MM.1S (cell line): ENCODE data around the gene HES2.
"Not testable (repeated sequence)": the region's sequence is repeated elsewhere in the genome, so short reads cannot be mapped to it uniquely, and the experiment has no call there.

ENCODE experiments used
- DNase-seq: peaks from one replicate; pipeline ENCODE4 v3.0.0-alpha.2; 2015
- H2AFZ ChIP-seq: fragments of 300-600 bp; sonication (generic); 2 replicates; pipeline ENCODE4 v1.6.0; 2016; ENCODE audit warnings: antibody characterized with exemption, low read length
- H3F3A ChIP-seq: fragments of 300-600 bp; sonication (generic); 2 replicates; pipeline ENCODE4 v1.6.1; 2016; ENCODE audit warnings: mild to moderate bottlenecking, antibody characterized with exemption, low read length, moderate library complexity, mixed read lengths; ENCODE audit not compliant: insufficient read depth
- H3K27ac ChIP-seq: fragments of 300-600 bp; sonication (generic); 2 replicates; pipeline ENCODE4 v1.5.1; 2016; ENCODE audit warnings: mild to moderate bottlenecking, low read length
- H3K27me3 ChIP-seq: fragments of 300-600 bp; sonication (generic); replicated peaks from 2 replicates; pipeline ENCODE4 v1.6.0; 2016; ENCODE audit warnings: low read length; ENCODE audit not compliant: insufficient read depth
- H3K36me3 ChIP-seq: fragments of 300-600 bp; sonication (generic); replicated peaks from 2 replicates; pipeline ENCODE4 v1.6.1; 2016; ENCODE audit warnings: mild to moderate bottlenecking, low read length, mixed read lengths; ENCODE audit not compliant: insufficient read depth
- H3K4me1 ChIP-seq: fragments of 300-600 bp; sonication (generic); 2 replicates; pipeline ENCODE4 v1.6.1; 2016; ENCODE audit warnings: low read length, mixed read lengths
- H3K4me2 ChIP-seq: fragments of 300-600 bp; sonication (generic); 2 replicates; pipeline ENCODE4 v1.6.0; 2016; ENCODE audit warnings: low read depth, low read length
- H3K4me3 ChIP-seq: fragments of 300-600 bp; sonication (generic); 2 replicates; pipeline ENCODE4 v1.5.1; 2016; ENCODE audit warnings: low read length, mixed read lengths
- H3K79me2 ChIP-seq: fragments of 300-600 bp; sonication (generic); 2 replicates; pipeline ENCODE4 v1.6.1; 2016; ENCODE audit warnings: mixed run types, low read length, mixed read lengths
- H3K9ac ChIP-seq: fragments of 300-600 bp; sonication (generic); 2 replicates; pipeline ENCODE4 v1.6.1; 2016; ENCODE audit warnings: low read length, mixed read lengths
- H3K9me2 ChIP-seq: fragments of 300-600 bp; sonication (generic); replicated peaks from 2 replicates; pipeline ENCODE4 v1.6.1; 2016; ENCODE audit warnings: mild to moderate bottlenecking, low read length, mixed read lengths; ENCODE audit not compliant: insufficient read depth
- H3K9me3 ChIP-seq: fragments of 300-600 bp; sonication (generic); replicated peaks from 2 replicates; pipeline ENCODE4 v1.6.1; 2016; ENCODE audit warnings: mild to moderate bottlenecking, low read length, mixed read lengths; ENCODE audit not compliant: insufficient read depth
- H4K20me1 ChIP-seq: fragments of 300-600 bp; sonication (generic); 2 replicates; pipeline ENCODE4 v1.6.1; 2016; ENCODE audit warnings: mild to moderate bottlenecking, low read length, moderate library complexity, mixed read lengths; ENCODE audit not compliant: insufficient read depth
- CTCF ChIP-seq: fragments of 300-600 bp; sonication (generic); IDR thresholded peaks from 2 replicates; pipeline ENCODE4 v1.5.1; 2016; ENCODE audit warnings: antibody characterized with exemption, low read length, mixed read lengths
- EZH2 ChIP-seq: fragments of 300-600 bp; sonication (generic); optimal IDR thresholded peaks from 2 replicates; pipeline ENCODE3; 2017; ENCODE audit warnings: low read depth, mild to moderate bottlenecking, antibody characterized with exemption, low read length, mixed read lengths
- EZH2phosphoT487 ChIP-seq: fragments of 300-600 bp; sonication (generic); IDR thresholded peaks from 2 replicates; pipeline ENCODE4 v1.6.1; 2018; ENCODE audit warnings: antibody characterized with exemption, low read length

HES2 gene

GRCh38 chr1:6365047-6365446, 54.7 kb downstream of the HES2 start:
- DNase-seq = no peak
- TF ChIP-seq EZH2 (no peak), EZH2phosphoT487 (no peak), CTCF (no peak)

GRCh38 chr1:6363085-6363884, 56.4 kb downstream of the HES2 start:
- DNase-seq, H3F3A ChIP-seq, H3K4me3 ChIP-seq, H3K9me3 ChIP-seq, H2AFZ ChIP-seq, H3K36me3 ChIP-seq, H3K27ac ChIP-seq, H3K9ac ChIP-seq, H3K9me2 ChIP-seq, H3K4me2 ChIP-seq, H4K20me1 ChIP-seq, H3K27me3 ChIP-seq: not testable (repeated sequence)
- H3K79me2 ChIP-seq = peaks cover 29% of the 10 kb centered on the region
- H3K4me1 ChIP-seq = peaks cover 14% of the 10 kb centered on the region
- TF ChIP-seq CTCF = peak; percentile 31

More at GRCh38 chr1:6365047-6365446, 54.7 kb downstream of the HES2 start:
- Histone ChIP-seq H3K9me2 (no peaks in the 10 kb centered on the region), H3K9me3 (no peaks in the 10 kb centered on the region), H2AFZ (no peak overlapping the region), H3K79me2 (peaks cover 24% of the 10 kb centered on the region; the same call in 1 of the 2 replicates), H3K36me3 (no peaks in the 10 kb centered on the region), H3K4me2 (no peak overlapping the region), H3K4me1 (peaks cover 3% of the 10 kb centered on the region; the same call in 1 of the 2 replicates), H3K9ac (no peak overlapping the region), H3F3A (no peaks in the 10 kb centered on the region), H3K27me3 (no peaks in the 10 kb centered on the region), H3K4me3 (no peak overlapping the region), H4K20me1 (no peaks in the 10 kb centered on the region), H3K27ac (no peak overlapping the region)
